Cardiac muscle cell (in vitro differentiated cells and primary cell): ENCODE results near the gene RAB40C. TPM values are rescaled to one million over a fixed set of nuclear protein-coding genes. Genes with fewer than 3 reads are reported as not detected.

ENCODE experiments used
- DNase-seq, 2 donors: peaks; one replicate each; pipeline versions ENCODE4 v3.0.0 to v3.0.0-alpha.2; 2010 to 2017; ENCODE audit warnings: low read depth in 1 of 2, low spot score in 1 of 2
- H3K27ac ChIP-seq: fragments of 200-600 bp; sonication (generic); 2 replicates; pipeline ENCODE4 v1.5.1; 2016
- H3K27me3 ChIP-seq: fragments of 200-600 bp; sonication (generic); 2 replicates; pipeline ENCODE4 v1.6.0; 2016; ENCODE audit warnings: control low read depth
- H3K36me3 ChIP-seq: fragments of 200-600 bp; sonication (generic); 2 replicates; pipeline ENCODE4 v1.5.1; 2016; ENCODE audit warnings: control low read depth
- H3K4me1 ChIP-seq: fragments of 200-600 bp; sonication (generic); 2 replicates; pipeline ENCODE4 v1.8.1; 2017; ENCODE audit warnings: low read depth, mild to moderate bottlenecking, mixed run types
- H3K4me3 ChIP-seq: fragments of 200-600 bp; sonication (generic); 2 replicates; pipeline ENCODE4 v1.5.1; 2016; ENCODE audit warnings: mild to moderate bottlenecking
- H3K9me3 ChIP-seq: fragments of 200-600 bp; sonication (generic); 2 replicates; pipeline ENCODE4 v1.5.1; 2017; ENCODE audit warnings: low read depth, mild to moderate bottlenecking, control low read depth
- polyA plus RNA-seq: library from polyadenylated mRNA; unstranded; fragments of >200 nt; fragmentation: Nextera tagmentation; extraction: Ambion mirVana; gene quantifications from 2 replicates; pipeline ENCODE4 v1.2.1, GENCODE V29; 2016
- total RNA-seq: library from RNA; depleted of rRNA; stranded (reverse); fragments of >200 nt; gene quantifications from 2 replicates; pipeline ENCODE4 v1.2.3, GENCODE V29; 2016
- TF ChIP-seq, protein P1 (sequence below): IDR thresholded peaks from 2 replicates; pipeline ENCODE4 v1.5.1; 2012; ENCODE audit warnings: low read depth, mild to moderate bottlenecking, low read length

Gene RAB40C
- total and polyA plus RNA-seq, 2 experiments from 2014 or later, result 30.8 to 45.9 TPM

DNA sequence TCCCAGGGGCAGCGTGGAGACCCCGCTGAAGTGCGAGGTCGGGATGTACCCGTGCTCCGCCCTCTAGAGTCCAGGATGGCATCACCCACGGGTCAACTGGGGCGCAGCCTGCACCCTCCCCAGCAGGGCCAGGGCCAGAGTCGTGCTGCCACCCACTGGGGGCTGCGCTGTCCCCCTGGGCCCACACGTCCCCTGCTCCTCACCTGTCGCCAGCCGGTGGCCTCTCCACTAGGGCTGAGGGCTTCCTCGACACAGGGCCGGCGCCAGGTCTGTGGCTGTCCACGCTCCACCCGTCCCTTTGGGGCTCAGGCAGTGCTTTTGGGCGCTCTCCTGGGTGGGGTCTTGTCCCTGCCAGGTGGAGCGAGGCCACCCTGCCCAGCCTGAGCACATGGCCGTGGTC lies 41.3 kb upstream of the RAB40C start:
- Histone ChIP-seq H3K27ac (no peak overlapping the region), H3K36me3 (peaks cover 10% of the 10 kb centered on the region), H3K27me3 (no peaks in the 10 kb centered on the region), H3K9me3 (no peaks in the 10 kb centered on the region), H3K4me1 (no peaks in the 10 kb centered on the region), H3K4me3 (no peak overlapping the region)
- TF ChIP-seq, protein P1, sequence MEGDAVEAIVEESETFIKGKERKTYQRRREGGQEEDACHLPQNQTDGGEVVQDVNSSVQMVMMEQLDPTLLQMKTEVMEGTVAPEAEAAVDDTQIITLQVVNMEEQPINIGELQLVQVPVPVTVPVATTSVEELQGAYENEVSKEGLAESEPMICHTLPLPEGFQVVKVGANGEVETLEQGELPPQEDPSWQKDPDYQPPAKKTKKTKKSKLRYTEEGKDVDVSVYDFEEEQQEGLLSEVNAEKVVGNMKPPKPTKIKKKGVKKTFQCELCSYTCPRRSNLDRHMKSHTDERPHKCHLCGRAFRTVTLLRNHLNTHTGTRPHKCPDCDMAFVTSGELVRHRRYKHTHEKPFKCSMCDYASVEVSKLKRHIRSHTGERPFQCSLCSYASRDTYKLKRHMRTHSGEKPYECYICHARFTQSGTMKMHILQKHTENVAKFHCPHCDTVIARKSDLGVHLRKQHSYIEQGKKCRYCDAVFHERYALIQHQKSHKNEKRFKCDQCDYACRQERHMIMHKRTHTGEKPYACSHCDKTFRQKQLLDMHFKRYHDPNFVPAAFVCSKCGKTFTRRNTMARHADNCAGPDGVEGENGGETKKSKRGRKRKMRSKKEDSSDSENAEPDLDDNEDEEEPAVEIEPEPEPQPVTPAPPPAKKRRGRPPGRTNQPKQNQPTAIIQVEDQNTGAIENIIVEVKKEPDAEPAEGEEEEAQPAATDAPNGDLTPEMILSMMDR, result no peak
- no peak for DNase-seq

DNA sequence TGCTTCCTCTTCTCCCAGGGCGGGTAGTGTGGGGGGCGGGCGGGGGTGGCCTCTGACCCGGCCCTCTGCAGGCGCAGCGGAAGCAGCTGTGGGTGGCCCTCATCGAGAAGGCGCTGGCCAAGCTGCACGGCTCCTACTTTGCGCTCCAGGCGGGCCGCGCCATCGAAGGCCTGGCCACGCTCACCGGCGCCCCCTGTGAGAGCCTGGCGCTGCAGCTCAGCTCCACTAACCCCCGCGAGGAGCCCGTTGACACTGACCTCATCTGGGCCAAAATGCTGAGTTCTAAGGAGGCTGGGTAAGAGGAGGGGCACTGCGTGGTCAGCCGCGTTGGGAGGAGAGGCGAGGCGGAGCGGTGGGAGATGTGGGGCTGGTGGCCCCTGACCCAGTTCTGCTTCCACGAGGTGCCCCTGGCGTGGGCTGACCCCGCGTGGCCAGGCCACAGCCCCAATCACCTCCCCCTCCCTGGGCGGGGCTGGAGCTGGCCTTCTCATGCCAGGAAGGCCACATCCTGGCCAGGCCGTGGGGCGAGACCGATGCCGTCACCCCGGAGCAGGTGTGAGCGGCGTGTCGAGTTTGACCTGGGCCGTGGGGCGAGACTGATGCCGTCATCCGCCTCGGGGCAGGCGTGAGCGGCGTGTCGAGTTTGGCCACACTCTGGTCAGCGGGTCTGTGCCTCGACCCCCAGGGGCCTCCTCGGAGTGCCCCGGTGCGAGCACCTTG lies 40.2 kb upstream of the RAB40C start:
- Histone ChIP-seq H3K27me3 (no peaks in the 10 kb centered on the region), H3K4me1 (no peaks in the 10 kb centered on the region), H3K9me3 (no peaks in the 10 kb centered on the region), H3K36me3 (peaks cover 10% of the 10 kb centered on the region), H3K27ac (no peak overlapping the region), H3K4me3 (no peak overlapping the region)
- TF ChIP-seq, protein P1, result peak; percentile 14
- no peak for DNase-seq

DNA sequence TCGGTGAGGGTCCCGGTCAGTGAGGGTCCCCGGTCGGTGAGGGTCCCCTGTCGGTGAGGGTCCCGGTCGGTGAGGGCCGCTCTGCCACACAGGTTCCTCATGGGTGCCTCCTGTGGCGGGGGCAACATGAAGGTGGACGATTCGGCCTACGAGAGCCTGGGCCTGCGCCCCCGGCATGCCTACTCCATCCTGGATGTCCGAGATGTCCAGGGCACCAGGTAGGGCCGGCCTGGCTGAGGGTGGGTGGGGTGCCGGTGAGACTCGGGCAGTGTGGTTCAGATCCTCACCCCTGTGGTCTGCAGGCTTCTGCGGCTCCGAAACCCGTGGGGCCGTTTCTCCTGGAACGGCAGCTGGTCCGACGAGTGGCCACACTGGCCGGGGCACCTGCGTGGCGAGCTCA lies 38.7 kb upstream of the RAB40C start:
- H3K4me1 ChIP-seq, result no peaks in the 10 kb centered on the region
- no peak overlapping the region for H3K4me3 ChIP-seq
- H3K27me3 ChIP-seq, result no peaks in the 10 kb centered on the region
- TF ChIP-seq, protein P1, result no peak
- no peak for DNase-seq
- H3K9me3 ChIP-seq, result no peaks in the 10 kb centered on the region
- no peak overlapping the region for H3K27ac ChIP-seq
- H3K36me3 ChIP-seq, result peaks cover 10% of the 10 kb centered on the region

DNA sequence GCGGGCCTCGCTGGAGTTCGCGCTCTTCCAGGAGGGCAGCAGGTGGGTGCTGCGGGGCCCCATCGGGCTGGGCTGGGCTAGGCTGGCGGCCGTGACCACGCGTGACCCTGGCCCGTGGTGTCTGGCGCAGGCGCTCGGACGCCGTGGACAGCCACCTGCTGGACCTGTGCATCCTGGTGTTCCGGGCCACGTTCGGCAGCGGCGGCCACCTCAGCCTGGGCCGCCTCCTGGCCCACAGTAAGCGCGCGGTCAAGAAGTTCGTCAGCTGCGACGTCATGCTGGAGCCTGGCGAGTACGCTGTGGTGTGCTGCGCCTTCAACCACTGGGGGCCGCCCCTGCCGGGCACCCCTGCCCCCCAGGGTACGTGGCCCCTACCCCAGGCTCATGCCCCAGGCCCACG lies 37.7 kb upstream of the RAB40C start:
- DNase-seq, result no peak
- Histone ChIP-seq H3K27me3 (no peaks in the 10 kb centered on the region), H3K4me1 (no peaks in the 10 kb centered on the region), H3K27ac (no peak overlapping the region), H3K4me3 (no peak overlapping the region), H3K36me3 (peaks cover 10% of the 10 kb centered on the region), H3K9me3 (no peaks in the 10 kb centered on the region)
- TF ChIP-seq, protein P1, result no peak

DNA sequence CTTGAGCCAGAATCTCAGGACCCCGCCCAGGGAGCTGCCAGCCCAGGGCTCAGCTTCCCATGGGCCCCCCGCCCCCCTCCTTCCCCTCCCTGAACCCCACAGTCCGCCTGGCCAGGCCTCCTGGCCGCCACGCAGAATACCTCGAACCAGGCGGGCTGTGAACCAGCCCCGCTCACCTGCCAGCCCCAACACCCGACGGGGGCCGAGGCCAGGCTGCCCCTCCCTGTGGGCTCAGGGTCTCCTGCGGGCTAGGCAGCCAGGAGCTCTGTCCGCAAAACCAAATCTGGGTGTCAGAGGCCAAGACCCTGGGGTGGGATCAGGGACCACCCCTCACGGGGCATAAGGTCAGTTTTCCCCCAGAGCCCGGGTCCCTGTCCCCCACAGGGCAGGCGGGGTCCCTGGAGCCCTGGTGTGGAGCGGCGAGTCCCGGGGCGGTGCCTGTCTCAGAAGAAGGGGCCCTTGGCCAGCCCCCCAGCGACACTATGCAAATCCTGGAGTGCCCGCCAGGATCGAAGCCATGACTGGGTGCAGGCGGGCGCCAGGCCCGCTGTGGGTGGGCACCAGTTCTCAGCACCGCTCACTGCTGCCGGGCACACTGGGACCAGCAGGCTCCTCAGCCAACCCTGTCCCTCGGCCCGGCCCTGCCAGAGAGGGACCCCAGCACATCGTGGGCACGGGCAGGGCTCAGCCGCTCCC lies 36.1 kb upstream of the RAB40C start:
- peaks cover 6% of the 10 kb centered on the region for H3K27me3 ChIP-seq
- no peaks in the 10 kb centered on the region for H3K4me1 ChIP-seq
- TF ChIP-seq, protein P1, result no peak
- DNase-seq, result no peak
- H3K4me3 ChIP-seq, result no peak overlapping the region
- H3K27ac ChIP-seq, result no peak overlapping the region
- H3K9me3 ChIP-seq, result no peaks in the 10 kb centered on the region
- peaks cover 6% of the 10 kb centered on the region for H3K36me3 ChIP-seq
